AG09309 (cell line): ENCODE results near the gene RTF1.
"Not testable (repeated sequence)": the region's sequence is repeated elsewhere in the genome, so short reads cannot be mapped to it uniquely, and the experiment has no call there.

ENCODE experiments used
- DNase-seq: peaks from one replicate; pipeline ENCODE4 v3.0.0-alpha.2; 2010; ENCODE audit warnings: low read depth
- H3K4me3 ChIP-seq: 2 replicates; pipeline ENCODE4 v1.5.1; 2011; ENCODE audit warnings: mild to moderate bottlenecking, low read depth, low read length, moderate library complexity; ENCODE audit not compliant: control insufficient read depth
- CTCF ChIP-seq: IDR thresholded peaks from 2 replicates; pipeline ENCODE4 v1.5.1; 2011; ENCODE audit warnings: mild to moderate bottlenecking, low read depth, low read length, inconsistent platforms; ENCODE audit not compliant: insufficient read depth, control insufficient read depth; ENCODE audit errors: missing control alignments

Gene RTF1

DNA sequence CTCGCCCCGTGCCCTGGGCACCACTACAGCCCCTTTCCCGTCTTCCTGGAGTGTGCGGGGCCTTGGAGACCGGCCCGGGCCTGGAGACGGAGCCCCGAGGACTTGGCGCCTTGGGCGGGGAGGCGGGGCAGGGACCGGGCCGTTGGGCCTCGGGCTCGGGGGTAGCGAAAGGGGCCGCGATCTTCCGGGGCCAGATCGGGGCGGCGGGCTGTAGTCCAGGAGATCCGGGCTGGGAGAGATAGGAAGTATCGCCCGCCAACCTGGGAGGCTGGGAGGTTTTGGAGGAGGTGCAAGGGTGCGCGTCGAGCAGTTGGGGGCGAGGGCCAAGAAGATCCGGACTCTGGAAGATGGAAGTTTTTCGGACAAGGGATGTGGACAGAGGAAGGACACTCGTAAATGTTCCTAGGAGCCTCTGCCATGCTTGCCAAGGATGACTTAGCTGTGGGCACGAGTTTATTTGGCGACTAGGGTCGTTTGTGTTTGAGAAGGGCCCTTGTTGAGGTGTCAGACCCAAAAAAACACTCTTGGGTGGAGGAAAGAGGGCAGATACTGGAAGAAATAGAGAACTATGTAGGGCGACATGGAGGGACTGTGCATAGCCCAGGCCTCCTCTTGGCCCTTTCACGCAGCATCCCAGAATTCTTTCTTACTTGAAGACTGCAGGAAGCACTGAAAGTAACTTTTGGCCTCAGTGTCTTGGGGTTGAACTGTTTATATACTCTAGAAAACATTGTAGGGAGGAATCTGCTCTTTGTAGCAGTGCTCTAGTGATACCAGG lies 712 bp downstream of the RTF1 start:
- DNase-seq: no peak

GRCh38 chr15:41423979-41424659 lies 7.2 kb downstream of the RTF1 start:
- no peak for TF ChIP-seq CTCF
- H3K4me3 ChIP-seq: no peak overlapping the region
- DNase-seq: no peak

More for the DNA sequence above, 712 bp downstream of the RTF1 start:
- peak overlapping the region; percentile 78 for H3K4me3 ChIP-seq
- TF ChIP-seq CTCF: no peak

DNA sequence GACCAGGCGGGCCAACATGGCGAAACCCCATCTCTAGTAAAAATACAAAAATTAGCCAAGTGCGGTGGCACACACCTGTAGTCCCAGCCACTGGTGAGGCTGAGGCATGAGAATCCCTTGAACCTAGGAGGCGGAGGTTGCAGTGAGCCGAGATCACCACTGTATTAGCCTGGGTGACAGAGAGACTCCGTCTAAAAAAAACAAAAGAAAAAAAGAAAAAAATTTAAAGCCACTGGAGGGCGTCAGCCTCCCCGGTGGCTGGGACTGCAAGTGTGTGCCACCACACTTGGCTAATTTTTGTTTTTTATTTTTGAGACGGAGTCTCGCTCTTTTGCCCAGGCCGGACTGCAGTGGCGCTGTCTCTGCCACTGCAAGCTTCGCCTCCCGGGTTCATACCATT lies 7.9 kb downstream of the RTF1 start:
- no peak for TF ChIP-seq CTCF
- DNase-seq: no peak
- H3K4me3 ChIP-seq: no peak overlapping the region

DNA sequence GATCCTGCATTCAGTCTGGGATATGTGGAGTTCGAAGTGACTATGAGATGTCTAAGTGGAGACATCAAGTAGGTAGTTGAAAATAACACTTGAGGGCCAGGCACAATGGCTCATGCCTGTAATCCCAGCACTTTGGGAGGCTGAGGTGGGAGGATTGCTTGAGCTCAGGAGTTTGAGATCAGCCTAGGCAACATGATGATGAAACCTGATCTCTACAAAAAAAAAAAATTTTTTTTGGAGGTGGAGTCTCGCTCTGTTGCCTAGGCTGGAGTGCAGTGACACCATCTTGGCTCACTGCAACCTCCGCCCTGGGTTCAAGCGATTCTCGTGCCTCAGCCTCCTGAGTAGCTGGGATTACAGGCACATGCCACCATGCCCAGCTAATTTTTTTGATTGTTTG lies 9.0 kb downstream of the RTF1 start:
- not testable (repeated sequence) for H3K4me3 ChIP-seq, DNase-seq

- no peak for DNase-seq
- TF ChIP-seq CTCF: no peak
- no peak overlapping the region for H3K4me3 ChIP-seq
These were observed 12.4 kb downstream of the RTF1 start for GRCh38 chr15:41429003-41429890.

- no peak for TF ChIP-seq CTCF
- H3K4me3 ChIP-seq: no peak overlapping the region
- no peak for DNase-seq
These were observed 18.3 kb downstream of the RTF1 start for GRCh38 chr15:41435037-41435786.
